HEK293T (cell line): Measurements from ENCODE around the gene EIF4G1.
A peak's percentile ranks its signal among the peaks of the same experiment; 100 is the strongest.

ENCODE experiments used
- CTCF ChIA-PET: fragments of 350-600 bp; formaldehyde crosslinking; extraction: SDS; loops from one replicate; lab custom pipeline; 2021; ENCODE audit warnings: antibody characterized with exemption, inconsistent platforms; lab: Yijun Ruan, JAX
- POLR2A ChIA-PET: fragments of 350-600 bp; formaldehyde crosslinking; extraction: SDS; loops from one replicate; lab custom pipeline; 2020; ENCODE audit warnings: antibody characterized with exemption, inconsistent platforms; lab: Yijun Ruan, JAX
- DNase-seq: peaks from one replicate; pipeline ENCODE4 v3.0.0; 2012; ENCODE audit warnings: mixed read lengths; ENCODE audit errors: extremely low spot score
- ARNT ChIP-seq: fragments of 450-650 bp; IDR thresholded peaks from 2 replicates; pipeline ENCODE4 v1.6.1; 2017; ENCODE audit warnings: mild to moderate bottlenecking
- BHLHE40 ChIP-seq: fragments of 450-650 bp; IDR thresholded peaks from 2 replicates; pipeline ENCODE4 v1.6.1; 2016; ENCODE audit warnings: mild to moderate bottlenecking, moderate library complexity, borderline replicate concordance
- CTBP1 ChIP-seq: fragments of 450-650 bp; IDR thresholded peaks from 2 replicates; pipeline ENCODE4 v1.6.1; 2016; ENCODE audit warnings: borderline replicate concordance
- ELF4 ChIP-seq: fragments of 450-650 bp; IDR thresholded peaks from 2 replicates; pipeline ENCODE4 v1.6.1; 2017; ENCODE audit warnings: antibody characterized with exemption
- FOXA1 ChIP-seq: fragments of 450-650 bp; IDR thresholded peaks from 2 replicates; pipeline ENCODE4 v1.6.1; 2016; ENCODE audit warnings: mild to moderate bottlenecking
- FOXK2 ChIP-seq: fragments of 450-650 bp; IDR thresholded peaks from 2 replicates; pipeline ENCODE4 v1.6.1; 2016; ENCODE audit warnings: mild to moderate bottlenecking
- FOXM1 ChIP-seq: fragments of 450-650 bp; IDR thresholded peaks from 2 replicates; pipeline ENCODE4 v1.6.1; 2017; ENCODE audit warnings: mild to moderate bottlenecking, borderline replicate concordance
- HDGF ChIP-seq: fragments of 450-650 bp; IDR thresholded peaks from 2 replicates; pipeline ENCODE4 v1.6.1; 2017; ENCODE audit warnings: antibody characterized with exemption, borderline replicate concordance
- L3MBTL2 ChIP-seq: fragments of 450-650 bp; conservative IDR thresholded peaks from 2 replicates; pipeline ENCODE4 v1.6.1; 2016; ENCODE audit warnings: mild to moderate bottlenecking
- LEF1 ChIP-seq: fragments of 450-650 bp; IDR thresholded peaks from 2 replicates; pipeline ENCODE4 v1.6.1; 2017; ENCODE audit warnings: mild to moderate bottlenecking, borderline replicate concordance
- NFRKB ChIP-seq: fragments of 450-650 bp; IDR thresholded peaks from 2 replicates; pipeline ENCODE4 v1.6.1; 2016; ENCODE audit warnings: mild to moderate bottlenecking, moderate library complexity
- SP1 ChIP-seq: fragments of 450-650 bp; IDR thresholded peaks from 2 replicates; pipeline ENCODE4 v1.6.1; 2017
- SUZ12 ChIP-seq: fragments of 450-650 bp; IDR thresholded peaks from 2 replicates; pipeline ENCODE4 v1.6.1; 2016; ENCODE audit warnings: mild to moderate bottlenecking
- TARDBP ChIP-seq: fragments of 450-650 bp; IDR thresholded peaks from 2 replicates; pipeline ENCODE4 v1.6.1; 2016
- ZNF384 ChIP-seq: fragments of 450-650 bp; IDR thresholded peaks from 2 replicates; pipeline ENCODE4 v1.6.1; 2016
- TF ChIP-seq, protein P1 (sequence below): fragments of 450-650 bp; IDR thresholded peaks from 2 replicates; pipeline ENCODE4 v1.6.1; 2016

Gene EIF4G1

GRCh38 chr3:184362668-184363546 is 48.5 kb downstream of the EIF4G1 start:
- no peak for TF ChIP-seq ZNF384
- TF ChIP-seq ELF4 = no peak
- TF ChIP-seq L3MBTL2 = peak; percentile 55
- TF ChIP-seq HDGF = 0 out of 2 replicates have a peak, but pooled peaks have one; percentile 21
- ChIA-PET CTCF (interaction anchor here (1.4 kb wide), 1 partner anchor 9 kb away, joined by 3 read pairs; no protein-coding TSS in a partner anchor), POLR2A (interaction anchor here (0.8 to 2.7 kb wide), 6 partner anchors 9 to 26 kb away, joined by 3 to 14 read pairs (median 6); partner anchors contain the start of genes CHRD and FAM131A)
- DNase-seq = peak; percentile 89

DNA sequence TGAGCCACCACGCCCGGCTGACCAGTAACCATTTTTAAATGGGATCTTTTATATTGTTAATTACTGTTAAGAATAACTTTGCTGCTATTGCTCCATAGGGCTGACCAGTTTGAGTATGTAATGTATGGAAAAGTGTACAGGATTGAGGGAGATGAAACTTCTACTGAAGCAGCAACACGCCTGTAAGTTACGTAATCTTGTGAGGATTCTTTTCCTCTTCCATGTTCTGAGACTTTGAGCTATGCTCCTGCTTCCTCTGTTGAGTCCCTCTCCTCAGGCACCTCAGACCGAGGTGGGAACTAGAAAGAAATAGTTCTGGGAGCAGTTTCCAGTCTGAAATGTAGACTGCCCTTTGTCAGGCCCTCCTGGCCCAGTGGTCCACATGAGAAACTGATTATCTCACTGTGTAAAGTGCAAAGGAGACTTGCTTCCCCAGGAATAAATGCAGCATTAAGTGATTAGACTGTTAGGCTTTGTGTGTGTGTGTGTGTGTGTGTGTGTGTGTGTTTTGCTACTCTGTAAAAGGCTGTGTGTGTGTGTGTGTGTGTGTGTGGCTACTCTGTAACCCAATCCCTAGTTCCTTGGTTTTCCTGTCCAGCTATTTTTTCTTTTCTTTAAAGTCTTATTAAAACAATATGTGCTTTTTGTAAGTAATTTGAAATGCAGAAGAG is 52.3 kb downstream of the EIF4G1 start:
- no peak for TF ChIP-seq LEF1
- TF ChIP-seq L3MBTL2 = no peak
- TF ChIP-seq HDGF = no peak
- no peak for TF ChIP-seq SUZ12
- POLR2A ChIA-PET = interaction anchor here (1.6 kb wide), 1 partner anchor 9 kb away, joined by 4 read pairs; no protein-coding TSS in a partner anchor
- DNase-seq = no peak
- CTCF ChIA-PET = no interaction called here

DNA sequence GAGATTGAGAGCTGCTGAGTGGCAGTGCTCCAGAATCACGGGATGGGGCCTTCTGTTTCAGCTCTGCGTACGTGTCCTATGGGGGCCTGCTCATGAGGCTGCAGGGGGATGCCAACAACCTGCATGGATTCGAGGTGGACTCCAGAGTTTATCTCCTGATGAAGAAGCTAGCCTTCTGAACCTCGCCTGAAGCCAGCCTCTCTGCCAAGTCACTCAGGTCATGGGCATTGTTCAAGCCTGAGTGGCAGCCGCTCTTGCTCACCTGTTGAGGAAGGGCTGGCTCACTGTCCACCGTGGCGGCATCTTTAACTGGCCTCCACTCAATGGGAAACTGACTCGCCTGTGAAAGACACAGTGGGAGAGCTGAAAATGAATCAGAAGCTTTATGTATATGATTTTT is 53.7 kb downstream of the EIF4G1 start:
- POLR2A ChIA-PET = no interaction called here
- no peak for DNase-seq
- TF ChIP-seq CTBP1 = no peak
- TF ChIP-seq SP1 = no peak
- TF ChIP-seq HDGF = no peak
- no peak for TF ChIP-seq ZNF384
- TF ChIP-seq TARDBP = no peak
- TF ChIP-seq SUZ12 = no peak
- TF ChIP-seq FOXM1 = no peak
- TF ChIP-seq FOXK2 = no peak
- TF ChIP-seq, protein P1, sequence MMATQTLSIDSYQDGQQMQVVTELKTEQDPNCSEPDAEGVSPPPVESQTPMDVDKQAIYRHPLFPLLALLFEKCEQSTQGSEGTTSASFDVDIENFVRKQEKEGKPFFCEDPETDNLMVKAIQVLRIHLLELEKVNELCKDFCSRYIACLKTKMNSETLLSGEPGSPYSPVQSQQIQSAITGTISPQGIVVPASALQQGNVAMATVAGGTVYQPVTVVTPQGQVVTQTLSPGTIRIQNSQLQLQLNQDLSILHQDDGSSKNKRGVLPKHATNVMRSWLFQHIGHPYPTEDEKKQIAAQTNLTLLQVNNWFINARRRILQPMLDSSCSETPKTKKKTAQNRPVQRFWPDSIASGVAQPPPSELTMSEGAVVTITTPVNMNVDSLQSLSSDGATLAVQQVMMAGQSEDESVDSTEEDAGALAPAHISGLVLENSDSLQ = no peak
- CTCF ChIA-PET = no interaction called here

GRCh38 chr3:184368586-184369183 is 54.3 kb downstream of the EIF4G1 start:
- no peak for DNase-seq
- ChIA-PET POLR2A (no interaction called here), CTCF (no interaction called here)
- TF ChIP-seq, protein P1 = no peak
- no peak for TF ChIP-seq SUZ12
- TF ChIP-seq FOXK2 = no peak
- no peak for TF ChIP-seq NFRKB
- TF ChIP-seq ELF4 = no peak
- TF ChIP-seq ZNF384 = no peak
- TF ChIP-seq LEF1 = no peak
- no peak for TF ChIP-seq CTBP1
- no peak for TF ChIP-seq BHLHE40
- TF ChIP-seq FOXA1 = no peak

DNA sequence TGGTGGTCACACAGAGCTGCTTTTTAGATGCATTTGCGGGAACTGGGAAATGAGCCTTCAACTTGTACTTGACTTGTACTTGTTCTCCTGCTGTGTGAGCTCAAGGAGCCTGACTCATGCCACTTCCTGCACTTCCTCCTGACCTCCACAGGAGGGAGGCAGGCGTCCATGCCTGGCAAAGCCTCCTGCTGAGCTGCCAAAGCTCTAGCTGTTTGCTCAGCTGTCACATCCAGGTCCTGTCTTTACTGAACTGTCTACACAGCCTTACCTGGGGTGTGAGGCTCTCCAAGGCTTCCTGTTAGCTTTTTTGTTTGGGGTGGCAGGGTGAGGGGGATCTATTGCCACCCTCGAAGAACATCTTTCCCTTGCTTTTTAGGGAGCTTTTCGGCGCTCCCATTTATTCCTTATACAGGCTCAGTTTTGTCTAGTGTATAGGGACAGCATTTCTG is 57.2 kb downstream of the EIF4G1 start:
- TF ChIP-seq BHLHE40 = no peak
- TF ChIP-seq FOXK2 = no peak
- no peak for TF ChIP-seq L3MBTL2
- TF ChIP-seq ZNF384 = no peak
- TF ChIP-seq CTBP1 = no peak
- TF ChIP-seq NFRKB = no peak
- no peak for TF ChIP-seq SUZ12
- no peak for TF ChIP-seq SP1
- TF ChIP-seq LEF1 = no peak
- no peak for TF ChIP-seq ARNT
- TF ChIP-seq ELF4 = no peak
- no peak for TF ChIP-seq FOXM1
- TF ChIP-seq TARDBP = no peak
- TF ChIP-seq, protein P1 = no peak
- TF ChIP-seq FOXA1 = no peak
- no peak for TF ChIP-seq HDGF
- POLR2A ChIA-PET = interaction anchor here (0.7 to 2.7 kb wide), 5 partner anchors 8 to 167 kb away, joined by 3 to 14 read pairs (median 3); partner anchors contain the start of gene CHRD
- peak; percentile 76 for DNase-seq
- CTCF ChIA-PET = interaction anchor here (0.6 to 2.2 kb wide), 19 partner anchors 8 to 189 kb away, joined by 3 to 20 read pairs (median 4); partner anchors contain the start of genes CHRD and EPHB3
